Measurements from ENCODE around the gene HOXA10.

Gene HOXA10

GRCh38 chr7:27154901-27155815 is 19.0 kb downstream of the HOXA10 start:
- DNase-seq = no peak

- no peak for DNase-seq
Observed at GRCh38 chr7:27154369-27154768, 19.8 kb downstream of the HOXA10 start.

- no peak for DNase-seq
Observed at GRCh38 chr7:27153526-27153925, 20.6 kb downstream of the HOXA10 start.

GRCh38 chr7:27152816-27153442 is 21.2 kb downstream of the HOXA10 start:
- no peak for DNase-seq

GRCh38 chr7:27151931-27152815 is 21.9 kb downstream of the HOXA10 start, which contains the start of gene HOXA3:
TSS of gene HOXA3 (minus strand) at chr7:27152583. CDS start at chr7:27110640, 41,943 bp downstream.
- DNase-seq = no peak

GRCh38 chr7:27151341-27151930 is 22.7 kb downstream of the HOXA10 start:
- no peak for DNase-seq

GRCh38 chr7:27150568-27151340 is 23.4 kb downstream of the HOXA10 start:
- DNase-seq = peak; percentile 81 to 89

GRCh38 chr7:27149842-27150567 is 24.1 kb downstream of the HOXA10 start:
- no peak for DNase-seq

GRCh38 chr7:27148756-27149641 is 25.1 kb downstream of the HOXA10 start:
- peak in 1 of 2 experiments; percentile 39 for DNase-seq

- no peak for DNase-seq
Observed at GRCh38 chr7:27148031-27148755, 25.9 kb downstream of the HOXA10 start.

- no peak for DNase-seq
Observed at GRCh38 chr7:27147199-27148030, 26.7 kb downstream of the HOXA10 start, which contains the start of gene HOXA6. TSS of gene HOXA6 (minus strand) at chr7:27147774. CDS start at chr7:27147749, 25 bp downstream.

GRCh38 chr7:27146491-27147198 is 27.5 kb downstream of the HOXA10 start:
- no peak for DNase-seq

- DNase-seq = no peak
Observed at GRCh38 chr7:27145914-27146412, 28.2 kb downstream of the HOXA10 start.

- no peak for DNase-seq
Observed at GRCh38 chr7:27145165-27145913, 28.8 kb downstream of the HOXA10 start.

- DNase-seq = no peak
Observed at GRCh38 chr7:27144781-27145164, 29.3 kb downstream of the HOXA10 start.

GRCh38 chr7:27143950-27144780 is 30.0 kb downstream of the HOXA10 start:
- no peak for DNase-seq

Data from NCI-H446 (cell line).